ENCODE results near the gene MAPK8. TPM values are rescaled to one million over a fixed set of nuclear protein-coding genes. Genes with fewer than 3 reads are reported as not detected.

MAPK8 gene
- polyA plus RNA-seq, 2 of the 4 experiments (the other 2 are of a cell fraction) = 29.6 to 71.4 TPM

DNA sequence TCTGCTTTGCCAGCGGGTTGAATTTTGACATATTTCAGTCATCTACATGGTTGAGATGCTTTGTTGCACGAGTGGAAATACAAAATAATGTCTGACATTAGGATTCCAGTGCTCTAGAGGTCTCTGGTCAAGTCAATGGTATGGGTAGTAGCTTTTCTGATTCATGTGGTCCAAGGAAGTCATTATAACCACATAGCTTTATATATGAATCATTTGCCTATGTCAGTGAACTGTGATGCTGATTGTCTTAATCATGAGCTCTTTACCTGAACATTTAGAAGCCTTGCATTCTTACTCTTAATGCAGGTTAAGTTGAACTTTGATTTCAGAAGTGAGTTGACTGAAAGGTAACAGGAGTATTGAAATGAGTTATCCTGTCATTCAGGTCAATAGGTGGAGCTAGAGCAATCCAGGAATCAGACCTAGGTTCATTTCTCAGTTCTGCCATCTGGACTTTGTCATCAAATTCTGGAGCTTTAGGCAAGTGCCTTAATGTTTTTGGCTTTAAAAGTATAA lies 3.3 kb downstream of the MAPK8 start:
- WGBS (ENCODE audit: missing lambda C conversion rate) = 41% methylated on average over 2 of the region's 2 CpGs
- ChIA-PET CTCF (interaction anchor here (0.7 to 1.9 kb wide), 9 partner anchors 9 to 215 kb away, joined by 3 to 7 read pairs (median 4); no protein-coding TSS in a partner anchor), POLR2A (no interaction called here)
- Histone ChIP-seq H3K4me3 (no peak overlapping the region), H3K4me1 (peaks cover 28% of the 10 kb centered on the region), H3K9me3 (no peaks in the 10 kb centered on the region), H3K27ac (no peak overlapping the region), H3K4me2 (peak overlapping the region; percentile 35)
- ATAC-seq (no peak), FAIRE-seq (no peak), DNase-seq (ENCODE audit: low read depth in 1 of 2, low spot score in 1 of 2) (peak; percentile 18 to 24)
- TF ChIP-seq, protein P1, sequence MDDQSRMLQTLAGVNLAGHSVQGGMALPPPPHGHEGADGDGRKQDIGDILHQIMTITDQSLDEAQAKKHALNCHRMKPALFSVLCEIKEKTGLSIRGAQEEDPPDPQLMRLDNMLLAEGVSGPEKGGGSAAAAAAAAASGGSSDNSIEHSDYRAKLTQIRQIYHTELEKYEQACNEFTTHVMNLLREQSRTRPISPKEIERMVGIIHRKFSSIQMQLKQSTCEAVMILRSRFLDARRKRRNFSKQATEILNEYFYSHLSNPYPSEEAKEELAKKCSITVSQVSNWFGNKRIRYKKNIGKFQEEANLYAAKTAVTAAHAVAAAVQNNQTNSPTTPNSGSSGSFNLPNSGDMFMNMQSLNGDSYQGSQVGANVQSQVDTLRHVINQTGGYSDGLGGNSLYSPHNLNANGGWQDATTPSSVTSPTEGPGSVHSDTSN (IDR thresholded peaks at IDR 0.05) = no peak
- no peak for TF ChIP-seq POLR2AphosphoS2 (conservative IDR thresholded peaks at IDR 0.05; ENCODE audit: low read length)
- peak in 1 of 2 experiments; percentile 33; a peak in 3 of 5 replicates for TF ChIP-seq RAD21 (conservative IDR thresholded peaks at IDR 0.05 in 1 of 2, IDR thresholded peaks at IDR 0.05 in 1 of 2)
- no peak for TF ChIP-seq SREBF2 (IDR thresholded peaks at IDR 0.05)
- TF ChIP-seq CTCF (IDR thresholded peaks at IDR 0.05) = peak; percentile 42
- no peak for TF ChIP-seq MAZ (IDR thresholded peaks at IDR 0.05; ENCODE audit: borderline replicate concordance, low read depth, low read length)
- TF ChIP-seq, protein P2, sequence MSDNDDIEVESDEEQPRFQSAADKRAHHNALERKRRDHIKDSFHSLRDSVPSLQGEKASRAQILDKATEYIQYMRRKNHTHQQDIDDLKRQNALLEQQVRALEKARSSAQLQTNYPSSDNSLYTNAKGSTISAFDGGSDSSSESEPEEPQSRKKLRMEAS (IDR thresholded peaks at IDR 0.05) = no peak
- TF ChIP-seq RARB (CRISPR knock-in tag; IDR thresholded peaks at IDR 0.05) = no peak
- TF ChIP-seq ATOH8 (CRISPR knock-in tag; IDR thresholded peaks at IDR 0.05; ENCODE audit: low read depth) = no peak
- no peak for TF ChIP-seq JUNB (IDR thresholded peaks at IDR 0.05)
- TF ChIP-seq PHF8 (IDR thresholded peaks at IDR 0.05; ENCODE audit: borderline replicate concordance, low read depth) = no peak
- no peak for TF ChIP-seq EHF (CRISPR knock-in tag; IDR thresholded peaks at IDR 0.05)
- TF ChIP-seq, protein P3, sequence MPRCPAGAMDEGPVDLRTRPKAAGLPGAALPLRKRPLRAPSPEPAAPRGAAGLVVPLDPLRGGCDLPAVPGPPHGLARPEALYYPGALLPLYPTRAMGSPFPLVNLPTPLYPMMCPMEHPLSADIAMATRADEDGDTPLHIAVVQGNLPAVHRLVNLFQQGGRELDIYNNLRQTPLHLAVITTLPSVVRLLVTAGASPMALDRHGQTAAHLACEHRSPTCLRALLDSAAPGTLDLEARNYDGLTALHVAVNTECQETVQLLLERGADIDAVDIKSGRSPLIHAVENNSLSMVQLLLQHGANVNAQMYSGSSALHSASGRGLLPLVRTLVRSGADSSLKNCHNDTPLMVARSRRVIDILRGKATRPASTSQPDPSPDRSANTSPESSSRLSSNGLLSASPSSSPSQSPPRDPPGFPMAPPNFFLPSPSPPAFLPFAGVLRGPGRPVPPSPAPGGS (IDR thresholded peaks at IDR 0.05) = no peak
- TF ChIP-seq E2F6 (IDR thresholded peaks at IDR 0.05; ENCODE audit: borderline replicate concordance, low read depth) = no peak
- TF ChIP-seq HDAC2 (IDR thresholded peaks at IDR 0.05) = no peak
- TF ChIP-seq ESRRA (IDR thresholded peaks at IDR 0.05; ENCODE audit: borderline replicate concordance, low read length) = no peak
- no peak for TF ChIP-seq SMC3 (IDR thresholded peaks at IDR 0.05)

- ChIA-PET CTCF (interaction anchor here (1.4 kb wide), 1 partner anchor 50 kb away, joined by 3 read pairs; no protein-coding TSS in a partner anchor), POLR2A (no interaction called here)
- Histone ChIP-seq H3K4me2 (no peak overlapping the region), H3K4me1 (peaks cover 12% of the 10 kb centered on the region), H3K4me3 (no peak overlapping the region), H3K27ac (no peak overlapping the region), H3K9me3 (no peaks in the 10 kb centered on the region)
- ATAC-seq (no peak), FAIRE-seq (no peak), DNase-seq (ENCODE audit: low read depth in 1 of 2, low spot score in 1 of 2) (no peak)
- TF ChIP-seq BHLHE40 (IDR thresholded peaks at IDR 0.05; ENCODE audit: low read depth, low read length) = no peak
- no peak for TF ChIP-seq FOXS1 (CRISPR knock-in tag; IDR thresholded peaks at IDR 0.05)
- no peak for TF ChIP-seq CHD4 (IDR thresholded peaks at IDR 0.05; ENCODE audit: borderline replicate concordance)
- no peak for TF ChIP-seq RARB (CRISPR knock-in tag; IDR thresholded peaks at IDR 0.05)
- no peak for TF ChIP-seq HMGXB4 (CRISPR knock-in tag; IDR thresholded peaks at IDR 0.05; ENCODE audit: borderline replicate concordance)
- no peak for TF ChIP-seq HEYL (CRISPR knock-in tag; IDR thresholded peaks at IDR 0.05)
- 95% methylated on average over 2 of the region's 2 CpGs for WGBS (ENCODE audit: missing lambda C conversion rate)
Observed at GRCh38 chr10:48314107-48314506, 7.6 kb downstream of the MAPK8 start.

Measured in A549 (cell line).